CD1c-positive myeloid dendritic cell (primary cell): ENCODE data around the gene TRAF2.
"Not testable (repeated sequence)": the region's sequence is repeated elsewhere in the genome, so short reads cannot be mapped to it uniquely, and the experiment has no call there.

Source experiments
- DNase-seq: peaks from one replicate; pipeline ENCODE4 v3.0.0-alpha.2; 2016; ENCODE audit errors: extremely low spot score

Gene TRAF2

GRCh38 chr9:136857581-136858412 lies 28.5 kb upstream of the TRAF2 start:
- no peak for DNase-seq

- DNase-seq, result no peak
Observed at GRCh38 chr9:136858452-136858843, 27.9 kb upstream of the TRAF2 start.

DNA sequence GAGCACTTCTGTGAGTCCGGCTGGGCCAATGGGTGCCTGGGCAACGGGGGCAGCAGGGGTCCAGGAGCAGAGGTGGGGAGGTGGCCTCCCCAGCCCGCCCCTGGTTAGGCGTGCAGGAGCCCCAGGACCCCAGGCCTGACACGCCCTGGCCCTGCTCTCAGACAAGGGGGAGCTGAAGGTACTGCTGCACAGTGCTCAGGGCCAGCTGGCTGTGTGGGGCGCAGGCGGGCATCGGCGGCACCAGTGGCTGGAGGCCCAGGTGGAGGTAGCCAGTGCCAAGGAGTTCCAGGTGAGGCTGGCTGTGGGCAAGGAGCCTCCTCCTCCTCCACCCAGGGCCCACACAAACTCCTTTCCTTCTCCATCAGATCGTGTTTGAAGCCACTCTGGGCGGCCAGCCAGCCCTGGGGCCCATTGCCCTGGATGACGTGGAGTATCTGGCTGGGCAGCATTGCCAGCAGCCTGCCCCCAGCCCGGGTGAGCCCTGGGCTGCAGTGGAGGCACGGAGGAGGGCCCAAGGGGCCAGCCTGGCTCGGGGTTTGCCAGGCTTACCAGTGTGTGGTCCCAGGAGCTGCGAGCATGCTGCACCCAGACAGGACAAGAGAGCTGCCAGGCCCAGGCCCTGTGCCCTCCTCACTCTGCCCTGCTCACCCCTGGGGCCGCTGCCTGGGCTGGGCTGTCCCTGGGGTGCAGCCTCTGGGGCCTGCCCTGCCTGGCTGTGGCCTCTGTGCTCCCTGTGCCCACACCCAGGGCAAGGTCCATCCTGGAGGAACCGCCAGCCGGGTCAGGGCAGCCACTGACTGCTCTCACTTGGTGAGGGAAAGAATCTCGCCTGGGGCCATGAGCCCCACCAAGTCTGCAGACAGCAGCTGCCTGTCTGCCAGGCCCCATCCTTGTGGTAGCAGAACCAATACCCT lies 27.2 kb upstream of the TRAF2 start:
- DNase-seq, result no peak

GRCh38 chr9:136860529-136860928 lies 25.8 kb upstream of the TRAF2 start:
- DNase-seq, result no peak

GRCh38 chr9:136860933-136861873 lies 25.1 kb upstream of the TRAF2 start:
- no peak for DNase-seq

- no peak for DNase-seq
Observed at GRCh38 chr9:136861874-136862457, 24.4 kb upstream of the TRAF2 start.

- DNase-seq, result no peak
Observed at GRCh38 chr9:136862849-136863622, 23.3 kb upstream of the TRAF2 start.

DNA sequence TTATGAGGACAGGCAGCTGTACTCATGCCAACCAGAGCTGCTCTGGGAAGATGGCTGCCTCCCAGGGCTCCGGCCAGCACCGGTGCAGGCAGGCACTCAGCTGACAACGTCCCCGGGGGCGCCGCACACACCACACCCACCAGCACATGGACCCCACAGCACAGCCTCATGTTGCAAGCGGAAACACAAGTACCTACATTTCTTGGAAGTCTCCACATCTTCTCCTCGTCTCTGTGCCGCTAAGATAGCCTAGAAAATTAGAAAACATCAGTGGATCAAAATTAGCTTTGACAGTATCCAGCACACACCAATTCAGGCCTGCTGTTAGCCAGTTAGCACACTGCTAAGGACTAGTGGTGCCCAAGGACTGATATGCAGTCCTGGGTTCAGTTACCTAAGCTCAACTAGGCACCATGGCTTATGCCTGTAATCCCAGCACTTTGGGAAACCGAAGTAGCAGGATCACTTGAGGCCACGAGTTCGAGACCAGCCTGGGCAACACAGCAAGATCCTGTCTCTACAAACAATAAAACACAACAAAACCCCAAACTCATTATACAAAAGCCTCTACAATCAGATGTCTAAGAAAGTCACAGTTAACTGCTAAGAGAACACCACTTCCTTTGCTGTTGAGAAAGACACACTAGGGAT lies 22.6 kb upstream of the TRAF2 start:
- DNase-seq, result no peak

GRCh38 chr9:136865041-136865767 lies 21.1 kb upstream of the TRAF2 start:
- DNase-seq, result no peak

GRCh38 chr9:136865768-136866103 lies 20.6 kb upstream of the TRAF2 start:
- no peak for DNase-seq

DNA sequence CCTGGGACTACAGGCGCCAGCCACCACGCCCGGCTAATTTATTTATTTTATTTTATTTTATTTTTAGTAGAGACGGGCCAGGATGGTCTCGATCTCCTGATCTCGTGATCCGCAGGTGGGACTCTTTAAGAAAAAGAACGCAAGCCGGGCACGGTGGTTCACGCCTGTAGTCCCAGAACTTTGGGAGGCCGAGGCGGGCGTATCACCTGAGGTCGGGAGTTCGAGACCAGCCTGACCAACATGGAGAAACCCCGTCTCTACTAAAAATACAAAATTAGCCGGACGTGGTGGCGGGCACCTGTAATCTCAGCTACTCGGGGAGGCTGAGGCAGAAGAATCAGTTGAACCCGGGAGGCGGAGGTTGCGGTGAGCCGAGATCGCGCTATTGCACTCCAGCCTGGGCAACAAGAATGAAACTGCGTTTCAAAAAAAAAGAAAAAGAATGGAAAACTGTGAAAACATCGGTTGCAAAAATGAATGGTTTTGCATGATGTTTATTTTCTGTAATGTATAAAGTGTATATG lies 19.4 kb upstream of the TRAF2 start:
- DNase-seq, result not testable (repeated sequence)

- no peak for DNase-seq
Observed at GRCh38 chr9:136867480-136867879, 18.8 kb upstream of the TRAF2 start.

DNA sequence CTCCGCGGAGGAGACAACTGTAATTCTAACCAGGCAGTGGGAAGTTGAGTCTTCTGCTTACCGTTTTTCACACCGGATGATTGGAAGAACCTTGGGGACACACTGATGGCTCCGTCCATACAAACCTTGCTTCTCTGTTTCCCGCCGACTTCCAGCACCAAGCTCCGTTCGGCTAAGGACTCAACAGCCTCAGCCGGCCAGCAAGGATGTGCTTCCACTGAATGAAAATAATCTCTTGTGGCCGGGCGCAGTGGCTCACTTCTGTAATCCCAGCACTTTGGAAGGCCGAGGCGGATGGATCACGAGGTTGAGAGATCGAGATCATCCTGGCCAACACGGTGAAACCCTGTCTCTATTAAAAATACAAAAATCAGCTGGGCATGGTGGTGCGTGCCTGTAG lies 18.4 kb upstream of the TRAF2 start:
- no peak for DNase-seq

DNA sequence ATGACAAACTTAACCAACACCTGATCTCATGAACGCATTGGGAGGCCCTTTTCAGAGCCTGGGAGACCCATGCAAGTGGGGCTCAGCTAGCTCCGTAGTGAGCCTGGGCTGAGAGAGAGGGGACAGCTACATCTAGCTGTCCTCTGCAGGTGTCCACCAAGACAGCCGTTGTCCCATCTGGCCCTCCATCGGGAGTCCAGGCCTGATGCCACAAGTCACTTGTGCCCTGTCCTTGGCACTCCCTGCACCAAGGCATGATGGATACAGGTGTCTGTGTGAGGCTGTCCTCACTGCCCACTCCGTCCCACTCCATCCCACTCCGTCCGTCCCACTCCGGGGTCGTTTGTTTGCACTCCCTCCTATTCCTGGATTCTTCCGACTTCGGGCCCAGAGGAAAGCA lies 17.7 kb upstream of the TRAF2 start:
- DNase-seq, result no peak

GRCh38 chr9:136869611-136870010 lies 16.7 kb upstream of the TRAF2 start:
- DNase-seq, result not testable (repeated sequence)

DNA sequence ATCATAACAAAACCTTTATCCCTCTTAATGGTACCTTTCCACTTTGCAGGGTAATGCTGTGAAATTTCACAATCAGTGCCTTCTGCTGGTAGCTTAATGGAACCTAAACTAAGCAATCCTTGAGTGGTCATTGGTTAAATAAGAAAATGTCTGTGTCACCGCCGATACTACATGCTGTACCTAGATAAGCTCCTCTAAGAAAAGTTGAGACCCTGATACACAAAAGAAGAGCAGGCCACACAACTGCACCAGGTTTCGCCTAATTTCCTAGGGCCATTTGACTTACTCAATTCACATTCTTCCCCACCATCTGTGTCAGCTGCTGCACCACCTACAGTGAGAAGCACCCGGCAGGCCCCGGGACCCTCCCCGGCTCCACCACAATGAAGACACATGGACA lies 11.2 kb upstream of the TRAF2 start:
- DNase-seq, result no peak

DNA sequence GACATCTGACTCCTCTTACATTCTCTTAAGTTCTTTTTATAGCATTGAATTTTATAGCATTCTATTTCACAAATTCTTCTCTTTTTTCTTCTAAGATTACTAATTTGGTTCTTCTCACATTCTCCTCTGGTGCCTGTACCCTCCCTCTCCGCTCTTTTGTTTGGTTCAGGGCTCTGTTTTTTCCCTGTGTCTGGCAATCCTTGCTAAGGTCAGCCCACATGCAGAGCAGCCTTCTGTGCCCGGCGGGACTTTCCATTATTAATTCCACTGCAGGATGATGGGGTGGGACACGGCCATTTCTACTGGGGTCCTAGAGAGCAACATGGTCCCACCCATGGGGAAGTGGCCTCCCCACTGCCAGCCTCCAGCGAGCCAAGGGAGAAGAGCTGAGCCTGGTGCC lies 9.8 kb upstream of the TRAF2 start:
- no peak for DNase-seq

DNA sequence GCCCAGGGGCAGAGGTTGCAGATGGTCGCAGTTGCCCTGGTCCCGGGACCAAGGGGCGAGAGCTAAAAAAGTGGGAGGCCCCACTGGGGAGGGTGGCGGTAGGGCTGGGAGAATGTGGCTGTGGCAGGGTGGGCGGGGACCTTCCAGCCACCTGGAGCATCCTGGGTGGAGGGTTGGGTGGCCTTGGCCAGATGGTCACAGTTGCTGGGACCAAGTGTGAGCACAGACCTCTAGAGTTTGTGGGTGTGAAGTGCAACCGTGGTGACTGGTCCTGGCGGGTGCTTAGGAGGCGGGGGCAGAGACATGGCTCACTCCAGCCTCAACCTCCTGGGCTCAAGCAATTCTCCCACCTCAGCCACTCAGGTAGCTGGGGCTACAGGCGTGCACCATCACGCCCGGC lies 5.7 kb upstream of the TRAF2 start:
- DNase-seq, result no peak

DNA sequence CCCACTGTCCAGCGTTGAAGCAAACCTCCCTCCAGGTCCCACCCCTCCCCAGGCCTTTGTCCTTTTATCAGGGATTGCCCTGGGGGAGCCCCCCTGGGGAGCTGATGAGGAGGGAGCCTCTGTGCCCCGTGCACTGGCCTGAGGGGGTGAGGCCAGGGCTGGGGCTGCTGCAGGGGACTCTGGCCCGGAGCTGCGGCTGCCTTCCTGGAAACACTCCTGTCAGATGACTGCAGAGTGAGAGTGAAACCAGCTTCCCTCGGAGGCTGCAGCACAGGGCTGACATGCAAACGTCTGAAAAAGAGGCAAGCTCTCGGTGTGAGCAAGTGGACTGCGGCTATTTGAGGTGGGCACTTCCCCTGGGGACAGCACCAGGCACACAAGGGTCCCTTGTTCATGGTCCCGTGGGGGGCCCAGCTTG lies 4.6 kb upstream of the TRAF2 start:
- DNase-seq, result peak; percentile 63
